ENCODE measurements around the gene RTCA. TPM values are rescaled to one million over a fixed set of nuclear protein-coding genes. Genes with fewer than 3 reads are reported as not detected.

Gene RTCA
- total RNA-seq, 1 experiment from 2014 or later, result 33.6 TPM

GRCh38 chr1:100217834-100218233, 48.2 kb upstream of the RTCA start:
- H3K18ac ChIP-seq (ENCODE audit: insufficient read length, low read depth, low read length), result no peak overlapping the region
- Mint-ChIP-seq H3K27me3 (ENCODE audit: low read depth) (no peaks in the 10 kb centered on the region), H3K27ac (no peak overlapping the region), H3K36me3 (ENCODE audit: insufficient read depth in 1 of 3, low read depth in 3 of 3) (peaks cover 6 to 39% (median 25%) of the 10 kb centered on the region in 3 experiments; a peak in 6 of 7 replicates), H3K4me3 (no peak overlapping the region), H3K9me3 (no peaks in the 10 kb centered on the region), H3K4me1 (no peaks in the 10 kb centered on the region)
- no peak overlapping the region for H3K4ac ChIP-seq (ENCODE audit: low read depth, low read length)
- H2BK20ac ChIP-seq (ENCODE audit: low read depth, low read length, poor library complexity, severe bottlenecking), result no peak overlapping the region
- H3K4me1 ChIP-seq (ENCODE audit: insufficient read depth, low read length), result no peaks in the 10 kb centered on the region
- no peaks in the 10 kb centered on the region for H4K20me1 ChIP-seq (ENCODE audit: control insufficient read depth, insufficient read depth, insufficient read length)
- WGBS (ENCODE audit: extremely low coverage, insufficient read length, low lambda C conversion rate), result no CpG with 5 or more reads among the region's 2 CpGs
- H3K4me2 ChIP-seq (ENCODE audit: insufficient read depth, insufficient read length, low read length), result no peak overlapping the region
- H2BK5ac ChIP-seq (ENCODE audit: insufficient read length, low read length), result no peak overlapping the region
- H2AK5ac ChIP-seq (ENCODE audit: insufficient read length, low read length), result no peak overlapping the region
- H3K23me2 ChIP-seq (ENCODE audit: insufficient read length, low read depth, low read length, poor library complexity, severe bottlenecking), result no peaks in the 10 kb centered on the region
- no peak overlapping the region for H2BK12ac ChIP-seq (ENCODE audit: insufficient read length, low read depth, low read length)
- no peak overlapping the region for H4K5ac ChIP-seq (ENCODE audit: insufficient read length, low read depth, low read length)
- H2BK120ac ChIP-seq (ENCODE audit: low read depth, low read length, poor library complexity, severe bottlenecking), result no peak overlapping the region
- H3K9ac ChIP-seq (ENCODE audit: extremely low read depth, insufficient read length, low read length), result no peak overlapping the region
- H3K79me1 ChIP-seq (ENCODE audit: insufficient read depth, low read depth, low read length, poor library complexity, severe bottlenecking), result no peaks in the 10 kb centered on the region
- H3T11ph ChIP-seq (ENCODE audit: low read length), result no peak overlapping the region
- no peak overlapping the region for H3K14ac ChIP-seq (ENCODE audit: insufficient read depth, low read length)
- no peak overlapping the region for H3K56ac ChIP-seq (ENCODE audit: insufficient read length, low read depth, low read length)
- no peak overlapping the region for H2AFZ ChIP-seq (ENCODE audit: low read length)
- no peak overlapping the region for H2BK15ac ChIP-seq (ENCODE audit: low read depth, low read length)
- H3K27ac ChIP-seq (ENCODE audit: insufficient read length, low read depth, low read length), result no peak overlapping the region
- H3K23ac ChIP-seq (ENCODE audit: insufficient read length, low read depth, low read length), result no peak overlapping the region
- no peak overlapping the region for H4K91ac ChIP-seq (ENCODE audit: insufficient read length, low read depth, low read length)
- no peaks in the 10 kb centered on the region for H3K9me3 ChIP-seq (ENCODE audit: control insufficient read depth, low read depth, low read length)
- no peak overlapping the region for H4K8ac ChIP-seq (replicated peaks; ENCODE audit: insufficient read length, low read depth, low read length)
- TF ChIP-seq CTCF (conservative IDR thresholded peaks at IDR 0.05), result no peak
- DNase-seq, result no peak
- H3K79me2 ChIP-seq (ENCODE audit: insufficient read depth, low read length), result no peaks in the 10 kb centered on the region
- no peaks in the 10 kb centered on the region for H3K27me3 ChIP-seq (ENCODE audit: insufficient read depth, low read length)
